Body of pancreas (tissue), 4 donors: ENCODE measurements around the gene ING5. TPM values are rescaled to one million over a fixed set of nuclear protein-coding genes. Genes with fewer than 3 reads are reported as not detected.

Experiments used
- ATAC-seq: fragments of 150-250 bp; one replicate; pipeline ENCODE4 v1.9.1; 2016
- DNase-seq, 4 donors: peaks; one replicate each; pipeline ENCODE4 v3.0.0-alpha.2; 2019
- H3K27ac ChIP-seq, 4 donors: fragments of 200-600 bp; sonication (generic); 1 replicate in 3 of 4; 2 replicates in 1 of 4; pipeline versions ENCODE4 v1.5.1 to v1.6.1; 2016 to 2019; ENCODE audit warnings: mild to moderate bottlenecking in 1 of 4, mixed read lengths in 1 of 4, moderate library complexity in 1 of 4
- H3K27me3 ChIP-seq, 2 donors: fragments of 200-600 bp; sonication (generic); one replicate each; pipeline ENCODE4 v1.6.0; 2016; ENCODE audit warnings: mild to moderate bottlenecking in 1 of 2
- H3K36me3 ChIP-seq, 2 donors: fragments of 200-600 bp; sonication (generic); replicated peaks in 1 of 2; 2 replicates each; pipeline ENCODE4 v1.5.1; 2016; ENCODE audit warnings: low read depth in 2 of 2; ENCODE audit not compliant: insufficient read depth in 1 of 2
- H3K4me1 ChIP-seq: fragments of 200-600 bp; sonication (generic); one replicate; pipeline ENCODE4 v1.6.0; 2016
- H3K4me3 ChIP-seq, 2 donors: fragments of 200-600 bp; sonication (generic); 1 replicate in 1 of 2; 2 replicates in 1 of 2; pipeline ENCODE4 v1.5.1; 2016 to 2019
- H3K9me3 ChIP-seq, 3 donors: fragments of 200-600 bp; sonication (generic); 1 replicate in 2 of 3; 2 replicates in 1 of 3; pipeline ENCODE4 v1.5.1; 2016
- CTCF ChIP-seq, 7 experiments: fragments of 450-650 bp in 4 of 7; fragments of 200-600 bp in 3 of 7; sonication (generic) in 3 of 7; IDR thresholded peaks; one replicate each; pipeline ENCODE4 v1.5.1; 2016 to 2019; ENCODE audit warnings: antibody characterized with exemption in 7 of 7
- POLR2A ChIP-seq, 3 donors: fragments of 450-650 bp; IDR thresholded peaks; one replicate each; pipeline ENCODE4 v1.6.1; 2016; ENCODE audit warnings: antibody characterized with exemption in 3 of 3, mild to moderate bottlenecking in 2 of 3
- WGBS, 2 donors: methylation state at CpG; one replicate each; pipeline ENCODE4 v1.1.5; 2017; 5-methylcytosine and 5-hydroxymethylcytosine counted together
- intact Hi-C: fragments of 100-400 bp; cut with DNase I; formaldehyde crosslinking; loops from one replicate; pipeline ENCODE4 v1.15.1; 2023
- total RNA-seq, 2 donors: library from RNA; depleted of rRNA; stranded (reverse); fragments of >200 nt; gene quantifications; one replicate each; pipeline ENCODE4 v1.1.0, GENCODE V29; 2016

Gene ING5
- total RNA-seq, 2 donors from 2014 or later = 28.5 to 89.0 TPM

- Histone ChIP-seq H3K4me3 (no peak overlapping the region), H3K27me3 (no peaks in the 10 kb centered on the region), H3K9me3 (peaks cover 0 to 3% (median 0%) of the 10 kb centered on the region in 3 donors), H3K27ac (no peak overlapping the region), H3K36me3 (peaks cover 0 to 18% of the 10 kb centered on the region in 2 donors), H3K4me1 (no peaks in the 10 kb centered on the region)
- TF ChIP-seq CTCF (IDR thresholded peaks at IDR 0.05) (no peak), POLR2A (IDR thresholded peaks at IDR 0.05) (no peak)
- no peak for ATAC-seq
- WGBS, 2 donors = 96 to 99% methylated on average over 14 to 40 of the region's 41 CpGs
- intact Hi-C loops = no loop called here
- no peak for DNase-seq
These were observed 22.6 kb downstream of the ING5 start for GRCh38 chr2:241724259-241724974.

GRCh38 chr2:241724975-241725870, 23.4 kb downstream of the ING5 start:
- ATAC-seq (no peak), DNase-seq (no peak)
- intact Hi-C loops = no loop called here
- 92 to 96% methylated on average over 57 to 71 of the region's 76 CpGs for WGBS, 2 donors
- peaks cover 0 to 11% of the 10 kb centered on the region in 2 donors for H3K36me3 ChIP-seq
- H3K4me3 ChIP-seq = no peak overlapping the region
- H3K4me1 ChIP-seq = no peaks in the 10 kb centered on the region
- peaks cover 0 to 3% (median 0%) of the 10 kb centered on the region in 3 donors for H3K9me3 ChIP-seq
- H3K27me3 ChIP-seq = no peaks in the 10 kb centered on the region
- TF ChIP-seq CTCF (IDR thresholded peaks at IDR 0.05) (no peak), POLR2A (IDR thresholded peaks at IDR 0.05) (no peak)
- no peak overlapping the region for H3K27ac ChIP-seq

GRCh38 chr2:241726459-241726858, 24.6 kb downstream of the ING5 start:
- 86% methylated on average over 15 to 16 of the region's 16 CpGs for WGBS, 2 donors
- H3K4me3 ChIP-seq = no peak overlapping the region
- no peak for DNase-seq
- no peaks in the 10 kb centered on the region for H3K27me3 ChIP-seq
- intact Hi-C loops = no loop called here
- H3K4me1 ChIP-seq = no peaks in the 10 kb centered on the region
- no peak for TF ChIP-seq POLR2A (IDR thresholded peaks at IDR 0.05)
- no peak for TF ChIP-seq CTCF (IDR thresholded peaks at IDR 0.05)
- peak; percentile 18 for ATAC-seq
- peaks cover 0 to 3% (median 0%) of the 10 kb centered on the region in 3 donors for H3K9me3 ChIP-seq
- peaks cover 0 to 6% of the 10 kb centered on the region in 2 donors for H3K36me3 ChIP-seq
- no peak overlapping the region for H3K27ac ChIP-seq

- peak; percentile 7 for ATAC-seq
- 85 to 87% methylated on average over 3 to 8 of the region's 8 CpGs for WGBS, 2 donors
These were observed 26.2 kb downstream of the ING5 start for GRCh38 chr2:241728000-241728399.

More at GRCh38 chr2:241728000-241728399, 26.2 kb downstream of the ING5 start:
- Histone ChIP-seq H3K4me3 (no peak overlapping the region), H3K4me1 (no peaks in the 10 kb centered on the region), H3K27ac (peak overlapping the region in 1 of 4 donors; percentile 31), H3K9me3 (peaks cover 0 to 3% (median 0%) of the 10 kb centered on the region in 3 donors), H3K36me3 (peaks cover 0 to 2% of the 10 kb centered on the region in 2 donors), H3K27me3 (no peaks in the 10 kb centered on the region)
- no peak for TF ChIP-seq POLR2A (IDR thresholded peaks at IDR 0.05)
- TF ChIP-seq CTCF (IDR thresholded peaks at IDR 0.05) = no peak
- intact Hi-C loops = no loop called here
- no peak for DNase-seq
